ENCODE results near the gene NFS1. TPM values are rescaled to one million over a fixed set of nuclear protein-coding genes. Genes with fewer than 3 reads are reported as not detected.

NFS1 gene
- total RNA-seq, 4 donors from 2014 or later, result 16.1 to 32.1 (median 26.6) TPM

DNA sequence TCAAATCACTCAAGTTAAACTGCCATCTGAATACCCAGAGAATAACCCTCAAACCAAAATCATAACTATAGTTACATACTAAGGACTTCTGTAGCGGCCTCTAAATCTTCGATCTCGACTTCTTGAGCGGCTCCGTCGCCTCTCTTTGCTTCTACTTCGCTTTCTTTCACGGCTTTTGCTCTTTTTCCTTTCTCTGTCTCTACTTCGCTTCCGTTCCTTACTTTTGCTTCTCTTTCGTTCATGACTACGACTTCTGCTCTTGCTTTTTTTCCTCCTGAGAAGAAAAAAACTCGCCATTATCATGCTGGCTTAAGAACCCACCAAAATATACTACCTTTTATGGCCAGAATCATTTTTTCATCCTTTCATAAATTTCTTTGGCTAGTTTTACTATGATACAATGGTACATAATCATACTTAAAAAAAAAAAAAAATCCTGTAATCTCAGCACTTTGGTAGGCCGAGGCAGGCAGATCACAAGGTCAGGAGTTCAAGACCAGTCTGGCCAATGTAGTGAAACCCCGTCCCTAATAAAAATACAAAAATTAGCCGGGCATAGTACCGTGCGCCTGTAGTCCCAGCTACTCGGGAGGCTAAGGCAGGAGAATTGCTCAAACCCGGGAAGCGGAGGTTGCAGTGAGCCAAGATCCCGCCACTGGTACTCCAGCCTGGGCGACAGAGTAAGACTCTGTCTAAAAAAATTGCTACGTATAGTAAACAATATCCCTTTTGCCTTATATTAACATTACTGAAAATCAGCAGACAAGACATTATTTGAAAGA is 32.9 kb upstream of the NFS1 start:
- no peak for ATAC-seq (ENCODE audit: low FRiP score)
- DNase-seq (ENCODE audit: low spot score), result no peak
- TF ChIP-seq CTCF (IDR thresholded peaks at IDR 0.05), result no peak

DNA sequence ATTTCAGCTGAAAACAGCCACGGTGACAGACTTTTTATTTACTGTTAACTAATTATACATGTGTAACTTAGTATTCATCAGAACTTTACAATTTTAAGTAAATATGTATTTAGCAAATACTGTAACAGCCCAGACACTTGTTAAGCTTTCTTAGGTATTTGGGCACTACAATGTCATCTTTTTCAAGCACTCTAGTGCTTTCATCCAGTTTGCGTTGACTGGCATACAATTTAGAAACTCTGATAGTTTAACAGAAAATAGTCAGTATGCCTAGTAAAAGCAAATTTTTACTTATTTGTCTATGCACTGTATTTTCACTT is 32.3 kb upstream of the NFS1 start:
- TF ChIP-seq CTCF (IDR thresholded peaks at IDR 0.05), result no peak
- no peak for DNase-seq (ENCODE audit: low spot score)
- ATAC-seq (ENCODE audit: low FRiP score), result no peak

DNA sequence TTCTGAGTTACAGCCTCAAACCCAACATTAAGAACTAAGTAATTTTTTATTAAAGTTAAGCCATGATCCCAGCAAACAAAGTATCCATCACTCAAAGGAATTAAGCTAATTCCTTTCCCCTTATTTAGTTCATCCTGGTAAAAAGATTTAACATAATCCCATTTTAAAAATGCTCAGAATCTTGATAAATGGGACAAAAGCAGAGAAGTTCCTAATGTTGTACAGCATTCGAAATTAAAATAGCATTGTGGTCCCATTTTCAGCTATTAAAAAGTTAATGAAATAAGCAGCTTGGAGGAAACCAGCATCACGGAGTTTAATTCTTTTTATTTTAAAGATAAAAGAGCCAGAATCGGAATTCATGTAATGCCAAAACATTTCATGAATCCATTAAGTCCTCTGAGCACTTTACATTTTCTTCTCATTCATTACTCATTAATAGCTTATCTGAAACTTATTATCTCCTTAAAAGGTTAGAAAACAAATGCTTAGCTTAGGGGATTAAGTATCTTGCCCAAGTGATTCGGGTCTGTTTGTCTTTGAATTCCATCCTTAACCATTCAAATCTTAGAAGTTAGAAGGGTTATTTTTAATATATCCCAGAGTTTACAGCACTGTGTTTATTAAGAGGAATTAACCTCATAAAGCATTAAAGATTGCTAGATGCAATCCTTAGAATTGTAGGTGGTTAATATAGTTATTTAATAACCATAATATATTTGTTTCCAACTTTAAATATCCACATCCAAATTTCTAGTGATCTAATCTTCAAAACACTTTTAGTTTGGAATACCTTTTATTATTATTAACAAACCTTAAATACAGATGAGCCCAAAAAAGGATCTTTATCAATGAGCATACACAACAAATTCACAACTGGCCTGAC is 31.7 kb upstream of the NFS1 start:
- TF ChIP-seq CTCF (IDR thresholded peaks at IDR 0.05), result no peak
- DNase-seq (ENCODE audit: low spot score), result no peak
- ATAC-seq (ENCODE audit: low FRiP score), result no peak

DNA sequence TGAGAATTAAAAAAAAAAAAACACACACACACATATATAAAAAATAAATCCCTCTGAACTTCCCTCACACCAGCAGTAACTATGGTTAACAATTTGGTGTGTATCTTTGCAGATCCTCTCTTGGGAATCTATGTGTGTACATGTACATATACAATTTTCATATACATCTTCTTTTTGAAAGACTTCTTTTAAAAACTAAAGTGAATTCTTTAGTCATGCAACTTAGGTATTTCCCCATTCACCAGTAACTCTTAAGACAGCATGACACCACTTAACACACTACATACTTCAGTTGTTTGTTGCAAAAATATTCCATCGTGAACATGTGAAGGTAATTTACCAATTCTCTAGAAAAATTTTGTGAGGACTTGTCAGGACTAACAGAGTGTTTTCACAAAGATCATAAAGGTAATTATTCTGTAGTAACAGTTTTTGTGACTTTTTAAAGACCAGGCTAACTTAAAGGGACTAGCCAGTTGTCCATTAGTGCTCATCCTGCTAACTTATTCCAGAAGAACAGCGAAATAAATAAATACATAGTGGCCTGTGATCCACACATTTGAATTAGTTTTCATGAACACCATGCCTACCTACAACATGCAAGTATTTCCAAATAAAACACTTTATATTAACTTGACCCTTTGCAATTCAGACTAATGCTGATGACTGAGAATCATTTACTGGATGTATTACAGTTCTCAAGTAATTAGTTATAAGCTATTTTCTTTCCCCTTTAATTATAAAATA is 30.9 kb upstream of the NFS1 start:
- ATAC-seq (ENCODE audit: low FRiP score) (no peak), DNase-seq (ENCODE audit: low spot score) (no peak)
- no peak for TF ChIP-seq CTCF (IDR thresholded peaks at IDR 0.05)

- ATAC-seq (ENCODE audit: low FRiP score) (no peak), DNase-seq (ENCODE audit: low spot score) (no peak)
- TF ChIP-seq CTCF (IDR thresholded peaks at IDR 0.05), result no peak
These were observed 30.2 kb upstream of the NFS1 start for GRCh38 chr20:35729283-35729807.

DNA sequence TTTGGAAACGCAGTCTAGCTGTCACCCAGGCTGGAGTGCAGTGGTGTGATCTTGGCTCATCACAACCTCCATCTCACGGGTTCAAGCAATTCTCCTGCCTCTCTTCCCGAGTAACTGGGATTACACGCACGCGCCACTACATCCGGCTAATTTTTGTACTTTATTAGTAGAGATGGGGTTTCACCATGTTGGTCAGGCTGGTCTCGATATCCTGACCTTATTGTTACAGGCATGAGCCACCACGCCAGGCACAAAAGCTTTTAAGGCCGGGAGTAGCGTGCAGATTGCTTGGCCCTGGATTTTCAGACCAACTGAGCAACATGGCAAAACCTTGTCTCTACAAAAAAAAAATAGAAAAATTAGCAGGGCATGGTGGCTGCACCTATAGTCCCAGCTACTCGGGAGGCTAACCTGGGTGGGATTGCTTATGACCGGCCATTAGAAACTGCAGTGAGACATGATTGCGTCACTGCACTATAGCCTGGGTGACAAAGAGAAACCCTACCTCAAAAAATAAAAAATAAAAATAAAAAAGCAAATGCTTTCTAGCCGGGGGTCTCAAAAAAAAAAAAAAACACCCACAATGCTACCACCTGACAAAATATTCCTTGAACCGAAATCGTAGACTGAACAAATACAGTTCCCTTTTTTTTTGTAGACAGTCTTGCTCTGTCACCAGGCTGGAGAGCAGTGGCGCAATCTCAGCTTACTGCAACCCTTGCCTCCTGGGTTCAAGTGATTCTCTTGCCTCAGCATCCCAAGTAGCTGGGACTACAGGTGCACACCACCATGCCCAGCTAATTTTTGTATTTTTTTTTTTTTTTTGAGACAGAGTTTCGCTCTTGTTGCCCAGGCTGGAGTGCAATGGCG is 27.9 kb upstream of the NFS1 start:
- DNase-seq (ENCODE audit: low spot score) (no peak), ATAC-seq (ENCODE audit: low FRiP score) (no peak)
- no peak for TF ChIP-seq CTCF (IDR thresholded peaks at IDR 0.05)

All from omental fat pad (tissue), 4 donors.